ENCODE data around the gene CARD9. TPM values are rescaled to one million over a fixed set of nuclear protein-coding genes. Genes with fewer than 3 reads are reported as not detected.

Gene CARD9
- total RNA-seq, 1 donor from 2014 or later: not detected

- TF ChIP-seq CTCF (IDR thresholded peaks at IDR 0.05): no peak
- no peak for TF ChIP-seq EZH2 (IDR thresholded peaks at IDR 0.05)
- TF ChIP-seq EZH2phosphoT487 (IDR thresholded peaks at IDR 0.05): no peak
- H3K27me3 Mint-ChIP-seq (ENCODE audit: insufficient read depth, low read depth): peaks cover 8% of the 10 kb centered on the region
- H4K20me1 ChIP-seq (ENCODE audit: low read depth): peaks cover 10% of the 10 kb centered on the region
- peaks cover 28% of the 10 kb centered on the region for H3F3A ChIP-seq (ENCODE audit: low read depth)
- H3K4me1 Mint-ChIP-seq: peaks cover 12% of the 10 kb centered on the region
- peaks cover 24% of the 10 kb centered on the region for H3K4me1 ChIP-seq
- H3K9me3 Mint-ChIP-seq: no peaks in the 10 kb centered on the region
- H2AFZ ChIP-seq (replicated peaks): no peak overlapping the region
- H3K36me3 ChIP-seq: no peaks in the 10 kb centered on the region
- H3K4me2 ChIP-seq: no peak overlapping the region
- H3K9me3 ChIP-seq (ENCODE audit: low read depth): no peaks in the 10 kb centered on the region
- no peaks in the 10 kb centered on the region for H3K79me2 ChIP-seq (ENCODE audit: low read depth)
- no peaks in the 10 kb centered on the region for H3K36me3 Mint-ChIP-seq
- DNase-seq (ENCODE audit: low spot score): no peak
- no peaks in the 10 kb centered on the region for H3K27me3 ChIP-seq
- no peak overlapping the region for H3K9ac ChIP-seq
- H3K4me3 Mint-ChIP-seq: peak overlapping the region; percentile 46
- no peak overlapping the region for H3K4me3 ChIP-seq
- no peak overlapping the region for H3K27ac ChIP-seq
- peak overlapping the region; percentile 4 for H3K27ac Mint-ChIP-seq
Measured at GRCh38 chr9:136344544-136345280, 28.8 kb downstream of the CARD9 start.

GRCh38 chr9:136343884-136344269, 29.6 kb downstream of the CARD9 start:
- Histone ChIP-seq H3K4me3 (no peak overlapping the region), H3K79me2 (ENCODE audit: low read depth) (no peaks in the 10 kb centered on the region), H3K4me1 (peaks cover 24% of the 10 kb centered on the region), H2AFZ (replicated peaks) (no peak overlapping the region), H3K27me3 (no peaks in the 10 kb centered on the region), H3K4me2 (no peak overlapping the region), H3K9ac (no peak overlapping the region), H3K9me3 (ENCODE audit: low read depth) (no peaks in the 10 kb centered on the region), H3F3A (ENCODE audit: low read depth) (peaks cover 35% of the 10 kb centered on the region), H4K20me1 (ENCODE audit: low read depth) (peaks cover 17% of the 10 kb centered on the region), H3K36me3 (no peaks in the 10 kb centered on the region), H3K27ac (no peak overlapping the region)
- no peak for TF ChIP-seq EZH2 (IDR thresholded peaks at IDR 0.05)
- no peak for TF ChIP-seq EZH2phosphoT487 (IDR thresholded peaks at IDR 0.05)
- TF ChIP-seq CTCF (IDR thresholded peaks at IDR 0.05): no peak
- Mint-ChIP-seq H3K27me3 (ENCODE audit: insufficient read depth, low read depth) (peaks cover 8% of the 10 kb centered on the region), H3K36me3 (no peaks in the 10 kb centered on the region), H3K27ac (no peak overlapping the region), H3K4me3 (no peak overlapping the region), H3K4me1 (peaks cover 17% of the 10 kb centered on the region), H3K9me3 (no peaks in the 10 kb centered on the region)
- DNase-seq (ENCODE audit: low spot score): no peak

GRCh38 chr9:136343121-136343883, 30.2 kb downstream of the CARD9 start:
- Histone ChIP-seq H3K79me2 (ENCODE audit: low read depth) (no peaks in the 10 kb centered on the region), H2AFZ (replicated peaks) (no peak overlapping the region), H3K36me3 (no peaks in the 10 kb centered on the region), H3K9me3 (ENCODE audit: low read depth) (no peaks in the 10 kb centered on the region), H3K4me2 (peak overlapping the region; percentile 81), H3K27me3 (no peaks in the 10 kb centered on the region), H3K9ac (peak overlapping the region; percentile 29), H3K27ac (no peak overlapping the region), H3K4me3 (peak overlapping the region; percentile 50), H4K20me1 (ENCODE audit: low read depth) (peaks cover 20% of the 10 kb centered on the region), H3K4me1 (peaks cover 24% of the 10 kb centered on the region), H3F3A (ENCODE audit: low read depth) (peaks cover 40% of the 10 kb centered on the region)
- DNase-seq (ENCODE audit: low spot score): no peak
- Mint-ChIP-seq H3K36me3 (no peaks in the 10 kb centered on the region), H3K27me3 (ENCODE audit: insufficient read depth, low read depth) (peaks cover 8% of the 10 kb centered on the region), H3K27ac (peak overlapping the region; percentile 76), H3K9me3 (no peaks in the 10 kb centered on the region), H3K4me3 (peak overlapping the region; percentile 77), H3K4me1 (peaks cover 18% of the 10 kb centered on the region)
- TF ChIP-seq EZH2phosphoT487 (IDR thresholded peaks at IDR 0.05) (no peak), CTCF (IDR thresholded peaks at IDR 0.05) (peak; percentile 0)

Measured in neural progenitor cell (in vitro differentiated cells).